Lower leg skin (tissue), 4 donors: ENCODE results near the gene KRTAP17-1. TPM values are rescaled to one million over a fixed set of nuclear protein-coding genes. Genes with fewer than 3 reads are reported as not detected.

Experiments
- DNase-seq, 2 donors: peaks; one replicate each; pipeline ENCODE4 v3.0.0-alpha.2; 2019; ENCODE audit warnings: low spot score in 2 of 2
- H3K4me3 ChIP-seq: fragments of 200-600 bp; sonication (generic); 2 replicates; pipeline ENCODE4 v1.5.1; 2017; ENCODE audit warnings: mild to moderate bottlenecking, low read depth; ENCODE audit not compliant: poor library complexity, severe bottlenecking
- POLR2A ChIP-seq, 2 donors: fragments of 450-650 bp; IDR thresholded peaks; one replicate each; pipeline ENCODE4 v1.6.1; 2016 to 2017; ENCODE audit warnings: antibody characterized with exemption in 2 of 2, mild to moderate bottlenecking in 1 of 2, moderate library complexity in 1 of 2
- WGBS, 2 donors: methylation state at CpG; one replicate each; pipeline ENCODE4 v1.1.5; 2018; 5-methylcytosine and 5-hydroxymethylcytosine counted together
- intact Hi-C: fragments of 100-400 bp; cut with DNase I; formaldehyde crosslinking; loops from one replicate; pipeline ENCODE4 v1.15.0; 2023; ENCODE audit warnings: low total_unique reads
- total RNA-seq, 4 donors: library from RNA; depleted of rRNA; stranded (reverse); fragments of >200 nt; gene quantifications; one replicate each; pipeline ENCODE4 v1.1.0, GENCODE V29; 2016
- TF ChIP-seq, protein P1 (sequence below), 3 donors: fragments of 450-650 bp; IDR thresholded peaks; one replicate each; pipeline ENCODE4 v1.5.1; 2016; ENCODE audit warnings: antibody characterized with exemption in 3 of 3, mild to moderate bottlenecking in 3 of 3, moderate library complexity in 2 of 3

The KRTAP17-1 gene
- total RNA-seq, 4 donors from 2014 or later: 1.3 to 38.6 TPM; not detected in 2

DNA sequence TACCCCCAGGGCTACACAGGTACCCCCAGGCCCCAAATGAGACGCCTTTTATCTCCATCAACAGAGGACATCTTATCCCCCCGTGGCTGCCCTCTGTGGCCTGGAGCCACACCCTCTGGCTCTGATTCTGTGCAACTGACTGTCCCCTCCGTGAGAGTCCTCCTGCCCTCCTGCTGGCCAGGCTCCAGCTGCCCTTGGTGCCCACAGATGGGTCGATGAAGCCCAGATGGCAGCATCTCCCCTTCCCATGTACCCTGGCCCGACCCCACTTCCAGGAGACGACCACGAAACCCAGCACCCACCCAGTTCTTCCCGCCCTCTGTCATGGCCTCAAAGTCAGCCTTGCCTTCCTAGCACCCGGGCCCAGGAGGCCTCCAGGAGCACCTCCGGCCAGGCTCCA, 9.6 kb upstream of the KRTAP17-1 start:
- intact Hi-C loops: loop anchor here (10.0 kb wide), 1 partner anchor 420 kb away; no protein-coding TSS in a partner anchor
- peak in 1 of 2 donors; percentile 85 for DNase-seq

DNA sequence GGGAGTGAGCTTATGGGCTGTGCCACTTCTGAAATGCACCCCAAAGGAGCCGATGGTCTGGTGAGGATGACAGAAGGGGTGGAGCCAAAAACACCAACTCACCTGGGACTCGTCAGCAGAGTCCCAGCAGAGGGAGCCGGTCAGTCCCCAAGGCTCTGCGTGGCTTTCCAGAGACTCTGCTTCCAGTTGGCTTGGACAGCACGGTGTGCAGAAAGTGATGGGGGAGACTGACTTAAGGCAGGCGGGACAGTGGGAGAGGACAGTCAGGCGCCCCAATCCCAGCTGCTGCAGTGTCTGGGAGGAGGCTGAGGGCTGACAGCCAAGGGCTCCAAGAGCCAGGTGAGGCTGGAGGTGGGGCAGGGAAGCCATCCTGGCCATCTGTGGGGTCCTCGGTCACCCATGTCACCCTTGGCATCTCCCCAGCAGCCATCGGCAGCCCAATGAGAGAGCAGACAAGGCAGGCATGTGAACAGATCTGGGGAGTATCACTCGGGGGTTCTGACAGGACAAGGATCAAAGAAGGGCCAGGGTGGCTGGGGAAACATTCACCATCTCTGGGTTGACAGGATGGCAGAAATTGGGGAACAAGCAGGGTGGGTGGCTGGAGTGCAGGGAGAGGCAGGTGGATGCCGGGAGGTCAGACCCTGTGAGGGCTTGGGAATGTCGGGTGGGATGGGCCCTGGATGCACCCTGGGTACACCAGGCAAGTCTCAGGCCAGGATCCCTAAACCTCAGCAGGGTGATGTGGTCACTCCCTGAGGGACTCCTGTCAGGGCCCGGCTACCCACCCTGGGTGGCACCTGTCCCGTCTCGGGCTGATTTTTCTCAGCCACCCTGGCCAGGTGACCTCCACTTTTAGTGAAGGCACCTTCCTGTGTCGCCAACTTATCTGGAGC, 8.9 kb upstream of the KRTAP17-1 start:
- TF ChIP-seq, protein P1, sequence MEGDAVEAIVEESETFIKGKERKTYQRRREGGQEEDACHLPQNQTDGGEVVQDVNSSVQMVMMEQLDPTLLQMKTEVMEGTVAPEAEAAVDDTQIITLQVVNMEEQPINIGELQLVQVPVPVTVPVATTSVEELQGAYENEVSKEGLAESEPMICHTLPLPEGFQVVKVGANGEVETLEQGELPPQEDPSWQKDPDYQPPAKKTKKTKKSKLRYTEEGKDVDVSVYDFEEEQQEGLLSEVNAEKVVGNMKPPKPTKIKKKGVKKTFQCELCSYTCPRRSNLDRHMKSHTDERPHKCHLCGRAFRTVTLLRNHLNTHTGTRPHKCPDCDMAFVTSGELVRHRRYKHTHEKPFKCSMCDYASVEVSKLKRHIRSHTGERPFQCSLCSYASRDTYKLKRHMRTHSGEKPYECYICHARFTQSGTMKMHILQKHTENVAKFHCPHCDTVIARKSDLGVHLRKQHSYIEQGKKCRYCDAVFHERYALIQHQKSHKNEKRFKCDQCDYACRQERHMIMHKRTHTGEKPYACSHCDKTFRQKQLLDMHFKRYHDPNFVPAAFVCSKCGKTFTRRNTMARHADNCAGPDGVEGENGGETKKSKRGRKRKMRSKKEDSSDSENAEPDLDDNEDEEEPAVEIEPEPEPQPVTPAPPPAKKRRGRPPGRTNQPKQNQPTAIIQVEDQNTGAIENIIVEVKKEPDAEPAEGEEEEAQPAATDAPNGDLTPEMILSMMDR (IDR thresholded peaks at IDR 0.05): no peak
- no peak for TF ChIP-seq POLR2A (IDR thresholded peaks at IDR 0.05)
- DNase-seq: peak in 1 of 2 donors; percentile 79
- WGBS, 2 donors: 73% methylated on average over 16 of the region's 16 CpGs
- no peak overlapping the region for H3K4me3 ChIP-seq
- intact Hi-C loops: loop anchor here (10.0 kb wide), 1 partner anchor 420 kb away; no protein-coding TSS in a partner anchor

More for the DNA sequence above, 9.6 kb upstream of the KRTAP17-1 start:
- TF ChIP-seq, protein P1 (IDR thresholded peaks at IDR 0.05): no peak
- no peak for TF ChIP-seq POLR2A (IDR thresholded peaks at IDR 0.05)
- WGBS, 2 donors: 86 to 89% methylated on average over 9 to 10 of the region's 10 CpGs
- H3K4me3 ChIP-seq: no peak overlapping the region

DNA sequence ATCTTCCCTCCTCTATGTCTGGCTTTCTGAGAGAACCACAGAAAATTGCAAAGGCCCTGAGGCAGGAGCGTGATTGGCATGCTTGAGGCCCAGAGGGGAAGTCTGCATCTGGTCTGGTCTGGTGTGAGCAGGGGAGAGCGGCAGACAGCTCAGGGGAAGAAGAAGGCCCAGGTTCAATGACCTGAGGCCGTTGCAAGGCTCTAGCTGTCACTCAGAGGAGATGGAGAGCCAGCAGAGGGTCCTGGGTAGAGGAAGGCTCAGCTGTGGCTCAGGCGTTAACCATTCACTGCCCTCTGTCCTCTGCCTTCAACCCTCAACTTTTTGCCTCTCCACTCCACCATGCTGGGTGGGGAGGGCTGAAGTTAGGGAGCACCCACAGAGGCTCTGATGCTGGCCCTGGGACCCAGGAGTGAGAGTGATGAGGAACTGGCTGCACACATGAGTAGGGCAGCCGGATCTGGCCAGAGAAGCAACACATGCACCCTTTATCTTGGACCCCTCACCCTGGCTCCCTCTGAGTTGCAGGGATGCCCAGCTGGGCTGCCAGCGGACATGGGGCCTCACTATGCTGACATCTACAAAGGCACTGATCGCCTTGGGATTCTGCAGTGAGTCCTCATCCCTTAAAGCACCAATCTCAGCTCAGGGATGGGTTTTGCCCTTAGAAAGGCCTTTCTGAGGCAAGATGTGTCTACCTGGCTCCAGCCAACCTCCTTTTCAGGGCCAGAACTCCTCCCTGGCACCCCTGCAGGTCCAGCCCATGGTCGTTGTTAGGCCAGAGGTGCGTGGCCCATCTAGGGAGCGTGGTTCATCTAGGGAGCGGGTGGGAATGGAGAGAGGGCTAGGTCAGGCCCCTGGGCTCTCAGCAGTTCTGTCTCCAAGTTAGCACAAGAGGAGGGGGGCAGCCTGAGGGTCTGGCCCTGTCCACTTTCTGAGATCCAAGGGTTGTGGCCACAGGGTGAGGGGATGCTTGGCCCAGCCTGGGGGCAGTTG, 7.7 kb upstream of the KRTAP17-1 start:
- peak in 1 of 2 donors; percentile 81 for DNase-seq
- TF ChIP-seq, protein P1 (IDR thresholded peaks at IDR 0.05): no peak
- no peak for TF ChIP-seq POLR2A (IDR thresholded peaks at IDR 0.05)
- no peak overlapping the region for H3K4me3 ChIP-seq
- intact Hi-C loops: loop anchor here (10.0 kb wide), 1 partner anchor 418 kb away; no protein-coding TSS in a partner anchor
- WGBS, 2 donors: 90 to 91% methylated on average over 11 of the region's 11 CpGs

DNA sequence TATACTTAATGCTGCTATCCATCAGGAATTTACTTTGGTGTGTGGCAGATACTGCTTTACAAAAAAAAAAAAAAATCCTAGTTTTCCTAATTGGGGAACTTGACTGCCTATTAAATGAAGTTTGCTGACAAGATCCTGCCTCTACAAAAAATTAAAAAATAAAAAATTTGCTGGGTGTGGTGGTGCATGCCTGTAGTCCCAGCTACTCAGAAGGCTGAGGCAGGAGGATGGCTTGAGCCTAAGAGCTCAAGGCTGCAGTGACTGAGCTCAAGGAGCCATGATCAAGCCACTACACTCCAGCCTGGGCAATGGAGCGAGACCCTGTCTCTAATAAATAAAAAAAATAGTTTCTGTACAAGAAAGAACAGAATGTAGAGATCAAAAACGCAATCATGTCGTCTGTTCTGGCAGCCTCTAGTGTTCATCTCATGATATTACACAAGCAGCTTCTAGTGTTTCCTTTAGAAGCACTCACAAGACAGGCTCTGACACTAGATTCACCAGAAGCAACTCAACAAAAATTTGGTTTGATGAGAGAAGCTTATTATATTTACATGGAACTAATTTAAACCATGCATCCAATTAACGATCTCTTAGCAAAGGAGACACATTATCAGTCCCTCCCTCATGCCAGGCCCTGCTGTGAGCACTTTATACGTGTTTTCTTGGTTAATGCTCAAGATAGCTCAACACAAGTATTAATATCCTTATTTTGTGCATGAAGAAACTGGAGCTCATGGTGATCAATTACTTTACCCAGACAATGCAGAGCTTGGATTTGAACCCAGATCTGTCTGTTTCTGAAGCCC, 6.8 kb upstream of the KRTAP17-1 start:
- TF ChIP-seq, protein P1 (IDR thresholded peaks at IDR 0.05): peak in 1 of 3 donors; percentile 60
- TF ChIP-seq POLR2A (IDR thresholded peaks at IDR 0.05): no peak
- intact Hi-C loops: loop anchor here (10.0 kb wide), 1 partner anchor 417 kb away; no protein-coding TSS in a partner anchor
- H3K4me3 ChIP-seq: no peak overlapping the region
- WGBS, 2 donors: 26 to 28% methylated on average over 5 of the region's 5 CpGs
- DNase-seq: peak in 1 of 2 donors; percentile 20

DNA sequence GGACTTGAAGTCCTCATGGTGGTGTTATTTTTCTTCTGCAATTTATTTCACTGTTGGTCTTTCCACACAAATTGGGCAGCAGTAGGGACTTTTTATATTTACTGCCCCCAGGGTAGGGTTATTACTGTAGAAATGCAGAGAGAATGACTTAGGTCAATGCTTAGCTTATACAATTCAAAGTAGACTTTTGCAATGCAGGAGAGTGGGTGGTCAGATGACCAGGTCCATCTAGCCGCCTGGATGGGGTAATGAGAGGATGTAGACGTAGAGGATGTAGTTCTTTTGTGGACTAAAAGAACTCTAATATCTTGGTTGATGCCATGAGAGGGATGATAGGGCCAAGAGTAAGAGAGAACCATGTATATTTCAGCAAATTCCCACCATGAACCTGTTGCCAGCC, 2.7 kb upstream of the KRTAP17-1 start:
- intact Hi-C loops: no loop called here
- no peak for DNase-seq
- WGBS, 2 donors: 38 to 89% methylated on average over 2 of the region's 2 CpGs
- H3K4me3 ChIP-seq: no peak overlapping the region
- TF ChIP-seq POLR2A (IDR thresholded peaks at IDR 0.05): no peak
- TF ChIP-seq, protein P1 (IDR thresholded peaks at IDR 0.05): no peak
